LNCAP (cell line): ENCODE data around the gene EHBP1.

ENCODE experiments used
- TF ChIP-seq, protein P1 (sequence below): fragments of 450-650 bp; IDR thresholded peaks from 2 replicates; pipeline ENCODE4 v1.5.1; 2017; ENCODE audit warnings: mild to moderate bottlenecking

The EHBP1 gene

DNA sequence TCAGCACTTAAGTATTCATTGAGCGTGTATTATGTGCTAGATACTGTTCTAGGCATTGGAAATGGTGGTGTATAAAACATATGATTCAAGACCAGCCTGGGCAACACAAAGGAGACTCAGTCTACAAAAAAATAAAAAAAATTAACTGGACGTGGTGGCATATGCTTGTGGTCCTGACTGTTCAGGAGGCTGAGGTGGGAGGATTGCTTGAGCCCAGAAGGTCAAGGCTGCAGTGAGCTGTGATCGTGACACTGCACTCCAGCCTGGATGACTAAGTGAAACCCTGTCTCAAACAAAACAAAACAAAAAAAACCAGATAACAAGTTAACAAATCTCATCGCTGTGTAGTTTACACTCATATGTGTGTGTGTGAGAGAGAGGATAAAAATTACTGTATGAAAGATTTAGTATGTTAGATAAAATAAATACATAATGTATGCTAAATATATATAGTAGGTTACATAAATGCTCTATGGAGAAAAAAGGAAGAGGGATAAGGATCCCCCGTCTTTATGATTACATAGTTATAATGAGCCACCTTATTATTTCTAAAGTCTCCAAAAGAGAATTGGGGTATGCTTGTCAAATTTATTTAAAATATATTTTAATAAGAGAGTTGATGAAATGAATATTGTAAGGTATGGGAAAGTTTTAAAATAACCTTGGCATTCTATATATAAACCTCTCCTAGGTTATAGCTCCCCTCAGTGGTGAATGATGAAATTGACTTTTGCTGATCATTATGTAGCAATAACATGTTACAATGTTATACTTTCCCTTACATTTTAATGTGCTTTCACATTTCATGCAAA is 69.2 kb downstream of the EHBP1 start:
- TF ChIP-seq, protein P1, sequence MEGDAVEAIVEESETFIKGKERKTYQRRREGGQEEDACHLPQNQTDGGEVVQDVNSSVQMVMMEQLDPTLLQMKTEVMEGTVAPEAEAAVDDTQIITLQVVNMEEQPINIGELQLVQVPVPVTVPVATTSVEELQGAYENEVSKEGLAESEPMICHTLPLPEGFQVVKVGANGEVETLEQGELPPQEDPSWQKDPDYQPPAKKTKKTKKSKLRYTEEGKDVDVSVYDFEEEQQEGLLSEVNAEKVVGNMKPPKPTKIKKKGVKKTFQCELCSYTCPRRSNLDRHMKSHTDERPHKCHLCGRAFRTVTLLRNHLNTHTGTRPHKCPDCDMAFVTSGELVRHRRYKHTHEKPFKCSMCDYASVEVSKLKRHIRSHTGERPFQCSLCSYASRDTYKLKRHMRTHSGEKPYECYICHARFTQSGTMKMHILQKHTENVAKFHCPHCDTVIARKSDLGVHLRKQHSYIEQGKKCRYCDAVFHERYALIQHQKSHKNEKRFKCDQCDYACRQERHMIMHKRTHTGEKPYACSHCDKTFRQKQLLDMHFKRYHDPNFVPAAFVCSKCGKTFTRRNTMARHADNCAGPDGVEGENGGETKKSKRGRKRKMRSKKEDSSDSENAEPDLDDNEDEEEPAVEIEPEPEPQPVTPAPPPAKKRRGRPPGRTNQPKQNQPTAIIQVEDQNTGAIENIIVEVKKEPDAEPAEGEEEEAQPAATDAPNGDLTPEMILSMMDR: peak; percentile 50

DNA sequence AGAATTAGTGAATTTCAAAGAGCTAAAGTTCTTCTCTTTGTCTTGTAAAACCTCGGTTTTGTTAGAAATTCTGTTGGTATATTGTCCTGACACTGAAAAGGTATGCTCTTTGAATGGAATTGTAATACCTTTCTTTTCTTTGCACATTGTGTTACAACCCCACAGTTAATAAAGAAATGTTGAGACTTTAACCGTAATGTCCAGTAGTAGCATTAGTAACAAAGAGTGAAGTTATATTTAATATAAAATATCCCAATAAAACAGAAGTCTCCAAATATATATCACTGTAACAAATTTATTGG is 69.8 kb downstream of the EHBP1 start:
- TF ChIP-seq, protein P1: no peak

DNA sequence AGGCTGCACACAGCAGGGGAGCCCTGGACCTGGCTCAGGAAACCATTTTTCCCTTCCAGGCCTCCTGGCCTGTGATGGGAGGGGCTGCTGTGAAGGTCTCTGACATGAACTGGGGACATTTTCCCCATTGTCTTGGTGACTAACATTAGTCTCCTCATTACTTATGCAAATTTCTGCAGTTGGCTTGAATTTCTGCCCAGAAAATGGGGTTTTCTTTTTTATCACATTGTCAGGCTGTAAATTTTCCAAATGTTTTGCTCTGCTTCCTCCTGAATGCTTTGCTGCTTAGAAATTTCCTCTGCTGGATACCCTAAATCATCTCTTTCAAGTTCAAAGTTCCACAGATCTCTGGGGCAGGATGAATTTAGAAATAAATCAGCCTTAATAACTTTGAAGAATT is 78.2 kb downstream of the EHBP1 start:
- TF ChIP-seq, protein P1: no peak

DNA sequence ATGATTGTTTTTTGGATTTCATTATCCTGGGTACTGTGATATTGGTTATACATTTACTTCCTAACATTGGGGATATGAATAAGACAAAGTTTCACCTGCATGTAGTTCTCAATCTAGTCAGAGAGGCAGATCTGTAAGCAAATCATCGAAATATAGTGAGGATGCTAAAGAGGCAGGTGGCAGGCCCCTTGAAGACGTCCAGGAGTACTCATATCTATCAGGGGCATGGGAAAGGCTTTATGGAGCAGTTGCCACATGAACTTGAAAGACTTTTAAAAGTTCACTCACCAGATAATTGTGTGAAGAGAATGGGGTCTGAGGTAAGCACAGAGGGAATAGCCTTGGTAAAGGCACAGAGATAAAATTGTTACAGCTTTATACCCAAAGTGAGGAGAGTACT is 78.8 kb downstream of the EHBP1 start:
- TF ChIP-seq, protein P1: no peak

DNA sequence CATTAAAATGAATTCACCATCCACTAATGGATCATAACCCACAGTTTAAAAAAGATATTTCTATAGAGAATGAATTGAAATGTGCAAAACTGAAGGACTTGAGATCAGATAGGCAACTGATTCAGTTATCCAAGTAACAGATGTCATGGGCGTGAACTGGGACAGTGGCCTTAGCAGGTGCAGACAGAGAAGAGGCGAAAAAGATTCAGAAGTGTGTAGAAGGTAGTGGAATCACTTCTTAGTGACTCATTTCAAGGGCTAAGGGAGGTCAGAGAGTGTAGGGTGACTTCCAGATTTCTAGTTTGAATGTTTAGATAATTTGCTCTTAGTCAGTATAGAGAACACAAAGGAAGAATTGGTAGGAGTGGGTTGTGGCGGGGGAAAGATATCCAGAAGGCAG is 79.7 kb downstream of the EHBP1 start:
- TF ChIP-seq, protein P1: no peak

DNA sequence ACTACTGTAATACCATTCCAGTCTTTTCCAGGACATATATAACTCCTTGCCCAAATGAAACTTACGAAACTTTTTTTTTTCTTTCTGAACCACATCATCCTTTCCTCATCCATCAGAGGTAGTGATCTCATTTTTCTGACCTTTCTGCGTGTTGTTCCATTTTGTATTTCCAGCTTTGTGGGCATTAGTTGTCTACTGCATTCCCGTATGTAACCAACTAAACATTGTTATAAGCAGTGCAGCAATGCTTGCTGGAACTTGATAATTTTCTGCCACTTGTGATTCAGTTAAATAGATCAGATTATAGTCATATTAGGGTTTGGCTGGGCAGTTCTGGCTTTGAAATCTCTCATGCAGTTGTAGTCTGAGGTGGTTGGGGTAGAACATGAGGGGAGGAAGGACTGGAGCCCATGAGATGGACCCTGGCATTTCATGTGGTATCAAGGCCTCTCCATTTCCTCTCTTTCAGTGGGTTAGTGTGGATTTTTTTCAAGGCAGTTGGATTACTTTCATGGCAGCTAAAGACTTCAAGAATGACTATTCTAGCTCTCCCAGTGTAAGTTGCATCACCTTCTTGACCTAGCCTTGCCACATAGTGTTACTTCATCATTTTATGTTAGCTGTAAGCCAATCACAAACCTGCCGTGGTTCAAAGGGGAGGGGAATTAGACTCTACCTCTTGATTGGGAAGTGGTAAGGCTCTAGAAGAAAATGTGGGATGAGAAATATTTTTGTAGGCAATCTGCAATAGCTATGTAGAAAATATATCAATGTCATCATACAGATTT is 80.5 kb downstream of the EHBP1 start:
- TF ChIP-seq, protein P1: no peak

DNA sequence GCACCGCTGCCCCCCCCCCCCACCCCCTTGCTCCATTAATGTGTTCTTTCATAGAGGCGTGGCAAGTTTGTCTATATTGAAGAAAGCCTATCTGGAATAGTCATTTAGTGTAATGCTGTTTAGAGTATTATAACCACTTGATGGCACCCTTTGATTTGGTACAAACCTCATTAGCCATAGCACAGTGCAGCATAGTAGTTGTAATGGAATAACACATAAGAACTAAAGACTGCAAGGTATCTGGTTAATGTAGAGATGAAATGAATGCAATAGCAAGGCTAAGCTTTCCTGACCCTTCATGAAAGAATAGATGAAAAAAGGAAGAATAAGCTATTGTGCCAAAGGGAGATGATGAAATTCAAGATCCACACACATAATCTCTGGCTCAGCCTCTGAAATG is 81.9 kb downstream of the EHBP1 start:
- TF ChIP-seq, protein P1: peak; percentile 43
